Measurements from ENCODE around the gene SDC1.

The SDC1 gene

DNA sequence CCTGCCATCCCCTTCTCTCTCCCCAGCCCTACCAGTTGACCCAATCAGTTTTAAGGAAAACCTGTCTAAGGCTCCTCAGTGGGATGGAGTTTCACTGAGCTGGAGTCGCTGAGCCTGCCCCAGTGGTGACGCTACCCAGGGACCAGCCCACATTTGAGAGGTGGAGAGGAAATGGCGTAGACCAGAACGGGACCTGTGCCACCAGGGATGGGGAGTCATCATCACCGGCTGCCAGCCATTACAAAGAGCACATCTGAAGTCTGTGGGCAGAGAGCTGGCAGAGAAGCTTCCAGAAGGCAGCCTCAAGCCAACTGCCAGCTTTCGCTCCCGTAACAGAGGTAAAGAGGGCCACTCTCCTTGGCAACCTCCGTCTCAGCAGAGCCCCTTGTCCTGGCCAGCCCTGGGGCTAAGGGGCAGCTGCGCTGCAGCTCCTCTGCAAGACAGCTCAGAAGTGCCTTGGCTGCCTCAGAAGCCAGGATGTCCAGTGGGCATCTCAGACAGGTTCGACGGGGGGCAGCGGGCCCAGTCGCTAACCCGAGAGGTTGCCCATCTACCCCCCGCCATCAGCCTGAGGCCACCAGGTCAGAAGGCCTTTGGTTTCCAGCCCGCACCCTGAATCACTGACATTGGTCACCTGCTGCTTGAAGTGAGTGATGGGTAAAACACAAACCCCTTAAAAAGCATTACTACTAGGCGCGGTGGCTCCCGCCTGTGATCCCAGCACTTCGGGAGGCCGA is 15.4 kb downstream of the SDC1 start:
- TF ChIP-seq, protein P1, sequence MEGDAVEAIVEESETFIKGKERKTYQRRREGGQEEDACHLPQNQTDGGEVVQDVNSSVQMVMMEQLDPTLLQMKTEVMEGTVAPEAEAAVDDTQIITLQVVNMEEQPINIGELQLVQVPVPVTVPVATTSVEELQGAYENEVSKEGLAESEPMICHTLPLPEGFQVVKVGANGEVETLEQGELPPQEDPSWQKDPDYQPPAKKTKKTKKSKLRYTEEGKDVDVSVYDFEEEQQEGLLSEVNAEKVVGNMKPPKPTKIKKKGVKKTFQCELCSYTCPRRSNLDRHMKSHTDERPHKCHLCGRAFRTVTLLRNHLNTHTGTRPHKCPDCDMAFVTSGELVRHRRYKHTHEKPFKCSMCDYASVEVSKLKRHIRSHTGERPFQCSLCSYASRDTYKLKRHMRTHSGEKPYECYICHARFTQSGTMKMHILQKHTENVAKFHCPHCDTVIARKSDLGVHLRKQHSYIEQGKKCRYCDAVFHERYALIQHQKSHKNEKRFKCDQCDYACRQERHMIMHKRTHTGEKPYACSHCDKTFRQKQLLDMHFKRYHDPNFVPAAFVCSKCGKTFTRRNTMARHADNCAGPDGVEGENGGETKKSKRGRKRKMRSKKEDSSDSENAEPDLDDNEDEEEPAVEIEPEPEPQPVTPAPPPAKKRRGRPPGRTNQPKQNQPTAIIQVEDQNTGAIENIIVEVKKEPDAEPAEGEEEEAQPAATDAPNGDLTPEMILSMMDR (IDR thresholded peaks at IDR 0.05; ENCODE audit: low read depth, low read length), result no peak

DNA sequence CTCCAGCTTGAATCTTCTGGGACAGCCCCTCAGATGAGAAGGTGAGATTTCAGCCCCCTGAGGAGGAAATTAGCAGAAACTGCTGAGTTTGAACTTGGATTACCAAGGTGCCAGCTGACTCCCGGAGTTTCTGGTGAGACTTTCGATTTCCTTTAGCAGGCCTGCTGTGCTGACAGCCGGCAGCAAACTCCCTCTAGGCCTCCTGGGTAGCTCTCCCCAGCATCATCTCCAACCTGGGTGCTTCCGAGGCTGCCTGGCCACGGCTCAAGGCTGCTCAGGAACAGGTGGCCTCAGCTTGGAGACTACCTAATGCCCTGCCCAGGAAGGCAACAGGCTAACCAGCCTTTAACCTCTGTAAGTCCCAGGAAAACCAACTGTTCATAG is 16.5 kb downstream of the SDC1 start:
- no peak overlapping the region for H3K4me3 ChIP-seq (ENCODE audit: low read depth, low read length)
- TF ChIP-seq, protein P1 (IDR thresholded peaks at IDR 0.05; ENCODE audit: low read depth, low read length), result no peak
- in situ Hi-C loops (cut with HindIII; ENCODE audit: low sequenced_read_pairs), result no loop called here
- DNase-seq (ENCODE audit: low read depth, low spot score), result no peak

More for the DNA sequence above, 15.4 kb downstream of the SDC1 start:
- in situ Hi-C loops (cut with HindIII; ENCODE audit: low sequenced_read_pairs), result no loop called here
- DNase-seq (ENCODE audit: low read depth, low spot score), result no peak
- no peak overlapping the region for H3K4me3 ChIP-seq (ENCODE audit: low read depth, low read length)

DNA sequence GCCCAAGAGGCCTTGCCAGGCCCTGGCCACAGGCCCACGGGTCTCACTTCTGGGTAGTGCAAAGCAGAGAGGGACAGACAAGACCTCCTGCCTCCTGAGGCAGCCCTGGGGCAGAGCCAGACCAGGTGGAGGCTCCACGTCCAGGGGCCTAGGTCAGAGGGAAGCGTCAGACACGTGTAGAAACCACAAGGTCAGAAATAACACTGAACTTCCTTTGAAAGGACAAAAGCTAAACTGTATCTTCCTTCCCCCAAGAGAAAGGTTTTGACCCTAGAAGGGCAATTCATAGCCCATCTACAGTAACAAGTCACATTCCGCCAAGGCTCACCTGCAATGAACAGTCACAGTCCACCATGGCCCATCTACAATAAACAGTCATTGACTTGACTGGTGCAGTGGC is 17.9 kb downstream of the SDC1 start:
- no peak overlapping the region for H3K4me3 ChIP-seq (ENCODE audit: low read depth, low read length)
- TF ChIP-seq, protein P1 (IDR thresholded peaks at IDR 0.05; ENCODE audit: low read depth, low read length), result no peak
- no peak for DNase-seq (ENCODE audit: low read depth, low spot score)
- in situ Hi-C loops (cut with HindIII; ENCODE audit: low sequenced_read_pairs), result no loop called here

DNA sequence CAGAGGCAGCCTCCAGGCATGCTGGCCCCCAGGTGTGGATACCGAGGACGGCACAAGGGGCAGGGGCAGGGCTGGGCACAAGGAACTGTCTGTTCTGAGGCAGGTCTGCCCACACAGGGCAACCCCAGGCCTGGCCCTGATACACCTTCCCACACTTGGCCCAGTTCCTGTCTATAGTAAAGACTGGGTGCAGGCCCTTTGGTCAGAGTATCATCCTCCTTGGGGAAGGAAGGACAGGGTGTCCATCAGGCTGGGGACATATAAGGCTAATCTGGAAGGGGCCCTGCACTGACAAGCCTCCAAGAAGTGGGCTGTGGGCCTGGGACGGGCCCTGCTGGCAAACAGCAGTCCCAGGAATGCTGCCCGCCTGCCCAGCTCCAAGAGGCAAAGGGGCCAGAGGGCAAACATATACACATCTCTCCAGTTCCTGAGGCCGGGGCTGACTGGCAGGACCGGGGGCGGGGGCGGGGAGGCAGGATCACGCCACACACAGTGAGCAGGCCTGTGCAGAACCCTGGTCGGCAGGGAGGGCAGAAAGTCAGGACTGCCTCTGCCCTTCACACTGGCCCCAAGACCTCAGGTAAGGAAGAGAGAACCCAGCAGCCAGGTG is 18.9 kb downstream of the SDC1 start:
- TF ChIP-seq, protein P1 (IDR thresholded peaks at IDR 0.05; ENCODE audit: low read depth, low read length), result no peak
- no peak for DNase-seq (ENCODE audit: low read depth, low spot score)
- H3K4me3 ChIP-seq (ENCODE audit: low read depth, low read length), result no peak overlapping the region
- in situ Hi-C loops (cut with HindIII; ENCODE audit: low sequenced_read_pairs), result no loop called here

DNA sequence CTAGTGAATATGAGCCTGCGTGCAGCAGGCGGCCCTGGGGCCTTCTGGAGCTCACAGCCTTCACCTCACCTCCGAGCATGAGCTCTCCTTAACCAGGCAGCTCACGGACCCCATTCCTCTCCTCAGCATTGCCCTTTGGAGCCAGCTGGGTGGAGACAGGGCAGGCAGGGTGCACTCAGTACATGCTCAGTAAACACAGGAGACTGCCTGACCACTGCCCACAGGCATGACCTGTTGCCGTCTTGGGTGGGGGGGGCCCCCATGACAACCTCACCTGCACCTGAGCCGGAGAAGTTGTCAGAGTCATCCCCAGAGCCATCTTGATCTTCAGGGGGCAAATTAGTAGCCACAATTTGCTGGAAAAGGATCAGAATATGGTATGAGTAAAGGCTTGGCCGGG is 19.9 kb downstream of the SDC1 start:
- DNase-seq (ENCODE audit: low read depth, low spot score), result no peak
- in situ Hi-C loops (cut with HindIII; ENCODE audit: low sequenced_read_pairs), result no loop called here
- no peak overlapping the region for H3K4me3 ChIP-seq (ENCODE audit: low read depth, low read length)
- TF ChIP-seq, protein P1 (IDR thresholded peaks at IDR 0.05; ENCODE audit: low read depth, low read length), result no peak

DNA sequence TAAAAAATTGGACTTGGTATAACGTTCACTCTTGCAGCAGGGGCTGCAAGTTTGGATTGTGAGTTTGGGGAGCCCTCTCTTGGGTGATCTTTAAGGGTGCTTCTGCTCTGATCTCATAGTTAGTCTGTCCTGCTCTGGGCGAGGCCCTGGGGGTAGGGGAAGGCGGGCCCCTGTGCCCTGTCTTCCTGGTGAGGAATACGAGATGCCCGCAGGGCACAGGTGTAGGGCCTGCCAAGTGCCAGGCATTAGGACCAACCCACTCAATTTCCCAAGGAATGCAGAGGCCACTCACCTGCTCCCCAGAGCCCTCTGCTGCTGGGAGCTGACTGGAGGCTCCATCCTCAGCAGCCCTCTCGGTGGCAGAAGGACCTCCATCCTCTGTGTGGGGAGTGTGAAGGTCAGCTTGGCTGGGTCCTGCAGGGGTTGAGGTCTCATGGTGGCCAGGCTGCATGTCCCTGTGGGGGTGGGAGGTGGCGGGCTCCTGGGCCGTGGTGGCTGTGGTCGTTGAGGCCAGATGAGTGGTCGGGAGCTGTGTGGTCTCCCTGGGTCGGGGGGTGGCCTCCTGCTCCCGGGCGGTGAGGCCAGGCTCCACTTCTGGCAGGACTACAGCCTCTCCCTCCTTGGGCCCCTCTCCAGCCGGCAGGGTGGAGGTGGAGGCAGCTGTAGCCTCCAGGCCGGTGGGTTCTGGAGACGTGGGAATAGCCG is 21.3 kb downstream of the SDC1 start:
- TF ChIP-seq, protein P1 (IDR thresholded peaks at IDR 0.05; ENCODE audit: low read depth, low read length), result no peak
- in situ Hi-C loops (cut with HindIII; ENCODE audit: low sequenced_read_pairs), result no loop called here
- DNase-seq (ENCODE audit: low read depth, low spot score), result no peak
- no peak overlapping the region for H3K4me3 ChIP-seq (ENCODE audit: low read depth, low read length)

All from astrocyte of the spinal cord (primary cell).